Epithelial cell of proximal tubule (primary cell): Measurements from ENCODE around the gene LDLRAD4. TPM values are rescaled to one million over a fixed set of nuclear protein-coding genes. Genes with fewer than 3 reads are reported as not detected.
"Not testable (repeated sequence)": the region's sequence is repeated elsewhere in the genome, so short reads cannot be mapped to it uniquely, and the experiment has no call there.

Experiments used
- DNase-seq: peaks from one replicate; pipeline ENCODE4 v3.0.0-alpha.2; 2011; ENCODE audit warnings: low read depth
- H3K4me3 ChIP-seq: 2 replicates; pipeline ENCODE4 v1.5.1; 2011; ENCODE audit warnings: low read depth, mild to moderate bottlenecking, low read length
- total RNA-seq: library from RNA; depleted of rRNA; stranded (reverse); fragments of >200 nt; gene quantifications from 2 replicates; pipeline ENCODE4 v1.2.3, GENCODE V29; 2015
- TF ChIP-seq, protein P1 (sequence below): conservative IDR thresholded peaks from 2 replicates; pipeline ENCODE4 v1.5.1; 2012; ENCODE audit warnings: low read depth, mild to moderate bottlenecking, low read length

The LDLRAD4 gene
- total RNA-seq, 1 donor from 2014 or later, result under 0.01 TPM

DNA sequence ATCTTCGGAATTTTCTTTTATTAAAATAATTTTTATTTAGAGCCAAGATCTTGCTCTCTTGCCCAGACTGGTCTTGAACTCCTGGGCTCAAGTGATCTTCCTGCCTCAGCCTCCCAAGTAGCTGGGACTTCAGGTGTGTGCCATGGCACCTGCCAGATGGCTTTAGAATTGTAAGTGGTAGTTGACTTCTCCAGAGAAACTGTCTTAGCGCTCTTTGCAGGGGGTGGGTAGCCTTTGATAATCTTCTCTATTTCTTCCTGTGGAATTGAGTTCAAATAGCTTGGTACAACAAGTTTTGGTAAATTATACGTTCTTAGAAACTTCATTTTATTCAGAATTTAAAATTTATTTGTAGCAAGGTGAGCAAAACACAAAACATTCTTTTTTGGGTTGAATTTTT, 113.3 kb downstream of the LDLRAD4 start:
- TF ChIP-seq, protein P1, sequence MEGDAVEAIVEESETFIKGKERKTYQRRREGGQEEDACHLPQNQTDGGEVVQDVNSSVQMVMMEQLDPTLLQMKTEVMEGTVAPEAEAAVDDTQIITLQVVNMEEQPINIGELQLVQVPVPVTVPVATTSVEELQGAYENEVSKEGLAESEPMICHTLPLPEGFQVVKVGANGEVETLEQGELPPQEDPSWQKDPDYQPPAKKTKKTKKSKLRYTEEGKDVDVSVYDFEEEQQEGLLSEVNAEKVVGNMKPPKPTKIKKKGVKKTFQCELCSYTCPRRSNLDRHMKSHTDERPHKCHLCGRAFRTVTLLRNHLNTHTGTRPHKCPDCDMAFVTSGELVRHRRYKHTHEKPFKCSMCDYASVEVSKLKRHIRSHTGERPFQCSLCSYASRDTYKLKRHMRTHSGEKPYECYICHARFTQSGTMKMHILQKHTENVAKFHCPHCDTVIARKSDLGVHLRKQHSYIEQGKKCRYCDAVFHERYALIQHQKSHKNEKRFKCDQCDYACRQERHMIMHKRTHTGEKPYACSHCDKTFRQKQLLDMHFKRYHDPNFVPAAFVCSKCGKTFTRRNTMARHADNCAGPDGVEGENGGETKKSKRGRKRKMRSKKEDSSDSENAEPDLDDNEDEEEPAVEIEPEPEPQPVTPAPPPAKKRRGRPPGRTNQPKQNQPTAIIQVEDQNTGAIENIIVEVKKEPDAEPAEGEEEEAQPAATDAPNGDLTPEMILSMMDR, result no peak
- no peak overlapping the region for H3K4me3 ChIP-seq
- no peak for DNase-seq

DNA sequence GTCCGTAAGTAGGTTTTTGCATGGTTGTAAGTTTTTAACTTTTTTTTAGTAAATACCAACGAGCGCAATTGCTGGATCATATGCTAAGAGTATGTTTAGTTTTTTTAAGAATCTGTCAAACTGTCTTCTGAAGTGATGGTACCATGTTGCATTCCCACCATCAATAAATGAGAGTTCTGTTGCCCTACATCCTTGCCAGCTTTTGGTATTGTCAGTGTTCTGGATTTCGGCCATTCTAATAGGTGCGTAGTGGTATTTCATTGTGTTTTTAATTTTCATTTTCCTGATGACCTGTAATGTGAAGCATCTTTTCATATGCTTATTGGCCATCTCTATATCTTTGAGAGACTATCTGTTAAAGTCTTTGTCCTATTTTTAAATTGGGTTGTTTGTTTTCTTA, 114.3 kb downstream of the LDLRAD4 start:
- DNase-seq, result no peak
- TF ChIP-seq, protein P1, result no peak
- no peak overlapping the region for H3K4me3 ChIP-seq

DNA sequence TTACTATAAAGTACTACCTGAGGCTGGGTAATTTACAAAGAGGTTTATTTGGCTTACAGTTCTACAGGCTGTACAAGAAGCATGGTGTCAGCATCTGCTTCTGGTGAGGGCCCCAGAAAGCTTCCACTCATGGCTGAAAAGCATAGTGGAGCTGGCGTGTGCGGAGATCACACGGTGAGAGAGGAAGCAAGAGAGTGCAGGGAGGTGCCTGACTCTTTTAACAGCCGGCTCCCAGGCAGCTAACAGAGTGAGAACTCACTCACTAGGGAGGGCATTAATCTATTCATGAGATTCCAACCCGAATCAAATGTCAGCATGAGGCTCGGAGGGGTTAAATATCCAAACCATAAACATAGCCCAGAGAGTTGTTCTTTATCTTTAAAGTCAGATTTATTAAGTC, 117.3 kb downstream of the LDLRAD4 start:
- DNase-seq, result no peak
- TF ChIP-seq, protein P1, result no peak

DNA sequence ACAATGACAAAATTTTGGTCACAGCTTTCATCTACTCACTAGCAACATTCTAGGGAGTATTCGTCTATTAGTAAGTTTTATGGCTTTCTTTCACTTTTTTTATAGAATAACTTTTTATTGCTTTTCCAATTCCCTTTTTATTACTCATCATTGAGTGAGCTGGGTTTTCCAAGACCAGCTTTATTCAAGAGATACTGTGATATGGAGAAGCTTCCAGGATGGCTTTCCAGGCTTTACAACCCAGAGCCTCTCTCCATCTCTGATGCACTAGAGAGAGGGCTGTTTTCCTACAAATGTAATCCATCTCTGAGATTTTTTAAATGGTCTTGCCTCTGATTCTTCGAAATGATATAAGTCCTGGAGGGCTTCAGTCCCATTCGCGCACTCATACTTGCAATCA, 118.3 kb downstream of the LDLRAD4 start:
- TF ChIP-seq, protein P1, result no peak
- DNase-seq, result no peak
- no peak overlapping the region for H3K4me3 ChIP-seq

More for the DNA sequence above, 117.3 kb downstream of the LDLRAD4 start:
- H3K4me3 ChIP-seq, result no peak overlapping the region

DNA sequence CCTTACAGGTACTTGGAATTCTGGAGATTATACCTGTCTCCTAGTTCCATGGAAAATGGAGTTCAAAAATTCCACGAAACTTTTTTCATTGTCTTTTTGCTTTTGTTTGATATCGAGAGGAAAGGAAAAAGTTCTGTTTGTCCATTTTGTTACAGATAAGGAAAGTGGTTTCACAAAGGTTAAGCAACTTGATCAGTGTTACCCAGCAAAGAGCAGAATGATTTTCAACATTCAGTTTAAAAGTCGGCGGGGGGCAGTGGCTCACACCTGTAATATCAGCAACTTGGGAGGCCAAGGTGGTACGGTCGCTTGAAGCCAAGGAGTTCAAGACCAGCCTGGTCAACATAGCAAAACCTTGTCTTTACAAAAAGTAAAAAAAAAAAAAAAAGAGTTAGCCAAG, 118.8 kb downstream of the LDLRAD4 start:
- H3K4me3 ChIP-seq, result no peak overlapping the region
- DNase-seq, result no peak
- TF ChIP-seq, protein P1, result no peak

DNA sequence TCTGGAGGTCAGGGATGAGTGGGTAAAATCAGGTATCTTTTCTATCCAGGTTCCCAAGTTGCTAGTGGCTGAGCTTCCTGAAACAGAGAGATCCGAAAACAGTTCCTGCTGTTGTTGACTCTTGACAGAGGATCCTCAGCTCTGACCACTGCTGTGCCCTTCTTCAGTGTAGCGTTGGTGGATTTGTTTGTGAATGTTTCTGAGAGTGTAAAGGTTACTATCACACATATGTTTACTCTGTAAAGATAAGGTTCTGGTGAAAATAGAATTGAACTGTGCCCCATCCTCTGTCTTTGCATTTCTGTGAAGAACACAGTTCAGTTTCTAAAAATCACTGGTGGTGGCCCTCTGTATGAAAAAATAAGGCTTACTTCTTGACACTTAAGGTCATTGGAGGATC, 119.8 kb downstream of the LDLRAD4 start:
- TF ChIP-seq, protein P1, result no peak
- no peak overlapping the region for H3K4me3 ChIP-seq
- no peak for DNase-seq

DNA sequence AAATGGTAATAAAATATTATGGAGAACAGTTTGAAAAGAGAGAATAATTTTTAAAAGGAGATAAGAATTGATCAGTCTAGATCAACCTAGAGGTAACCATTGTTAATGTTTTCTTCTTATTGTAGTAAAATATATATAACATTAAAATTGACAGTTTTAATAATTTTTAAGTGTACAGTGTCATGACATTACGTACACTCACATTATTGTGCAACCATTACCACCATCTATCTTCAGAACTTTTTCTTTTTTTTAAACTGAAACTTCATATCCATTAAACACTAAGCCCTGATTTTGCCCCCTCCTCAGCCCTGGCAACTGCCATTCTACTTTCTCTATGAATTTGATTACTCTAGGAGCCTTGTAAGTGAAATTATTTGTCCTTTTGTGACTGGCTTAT, 121.1 kb downstream of the LDLRAD4 start:
- no peak for DNase-seq

DNA sequence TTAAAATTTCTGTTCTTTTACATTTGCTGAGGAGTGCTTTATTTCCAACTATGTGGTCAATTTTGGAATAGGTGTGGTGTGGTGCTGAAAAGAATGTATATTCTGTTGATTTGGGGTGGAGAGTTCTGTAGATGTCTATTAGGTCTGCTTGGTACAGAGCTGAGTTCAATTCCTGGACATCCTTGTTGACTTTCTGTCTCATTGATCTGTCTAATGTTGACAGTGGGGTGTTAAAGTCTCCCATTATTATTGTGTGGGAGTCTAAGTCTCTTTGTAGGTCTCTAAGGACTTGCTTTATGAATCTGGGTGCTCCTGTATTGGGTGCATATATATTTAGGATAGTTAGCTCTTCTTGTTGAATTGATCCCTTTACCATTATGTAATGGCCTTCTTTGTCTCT, 127.9 kb downstream of the LDLRAD4 start:
- DNase-seq, H3K4me3 ChIP-seq: not testable (repeated sequence)

More for the DNA sequence above, 121.1 kb downstream of the LDLRAD4 start:
- H3K4me3 ChIP-seq, result no peak overlapping the region
- TF ChIP-seq, protein P1, result no peak
